HK-2 (cell line): ENCODE data around the gene SNRNP25.
A peak's percentile ranks its signal among the peaks of the same experiment; 100 is the strongest.
"Not testable (repeated sequence)": the region's sequence is repeated elsewhere in the genome, so short reads cannot be mapped to it uniquely, and the experiment has no call there.

ENCODE experiments used
- DNase-seq: peaks from one replicate; pipeline ENCODE4 v3.0.0-alpha.2; 2018; ENCODE audit not compliant: unreplicated experiment

The SNRNP25 gene

DNA sequence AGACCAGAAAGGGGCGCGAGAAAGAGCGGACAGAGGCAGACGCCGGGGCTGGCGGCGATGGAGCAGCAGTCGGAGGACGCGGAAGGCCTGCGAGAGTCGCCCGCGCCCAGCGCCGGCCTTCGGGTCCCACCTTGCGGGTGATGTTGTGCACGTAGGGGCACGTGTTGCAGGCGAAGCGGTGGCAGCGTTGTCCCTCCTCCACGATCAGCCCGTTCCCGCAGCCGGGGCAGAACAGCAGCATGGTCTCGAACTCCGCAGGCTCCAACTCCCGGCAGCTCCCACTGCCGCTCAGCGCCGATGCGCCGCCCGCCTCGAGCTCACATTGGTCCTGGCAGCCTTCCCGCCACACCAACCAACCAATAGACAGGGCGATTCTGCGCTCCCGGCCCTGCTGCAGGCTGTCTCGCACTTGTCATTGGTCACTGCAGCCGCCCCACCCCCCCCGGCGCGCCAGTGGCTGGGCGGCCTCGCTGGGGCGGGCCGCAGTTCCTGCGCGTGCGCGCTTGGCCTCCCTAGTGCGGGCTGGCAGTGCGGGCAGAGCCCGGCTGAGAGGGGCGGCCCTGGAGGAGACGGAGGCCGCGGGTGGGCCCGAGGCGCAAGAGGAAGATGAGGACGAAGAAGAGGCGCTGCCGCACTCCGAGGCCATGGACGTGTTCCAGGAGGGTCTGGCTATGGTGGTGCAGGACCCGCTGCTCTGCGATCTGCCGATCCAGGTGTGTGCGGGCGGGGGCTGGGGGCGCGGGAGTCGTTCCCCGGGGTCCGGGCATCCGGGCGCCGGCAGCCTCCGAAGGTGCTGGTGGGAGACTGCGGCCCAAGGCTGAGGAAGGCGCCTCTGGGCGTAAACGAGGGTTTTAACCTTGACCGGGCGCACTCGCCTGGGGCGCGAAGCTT is at the start of gene SNRNP25, which contains the start of gene POLR3K:
Gene SNRNP25 (plus strand): TSS at position 483 of the 891 bp plus-strand sequence. CDS start 189 bp downstream, at position 672.
Gene POLR3K (minus strand): TSS at position 263 of the 891 bp plus-strand sequence. CDS start 22 bp downstream, at position 241.
- DNase-seq, result peak; percentile 95

GRCh38 chr16:9903-10665 is 43.5 kb upstream of the SNRNP25 start:
- DNase-seq, result no peak

DNA sequence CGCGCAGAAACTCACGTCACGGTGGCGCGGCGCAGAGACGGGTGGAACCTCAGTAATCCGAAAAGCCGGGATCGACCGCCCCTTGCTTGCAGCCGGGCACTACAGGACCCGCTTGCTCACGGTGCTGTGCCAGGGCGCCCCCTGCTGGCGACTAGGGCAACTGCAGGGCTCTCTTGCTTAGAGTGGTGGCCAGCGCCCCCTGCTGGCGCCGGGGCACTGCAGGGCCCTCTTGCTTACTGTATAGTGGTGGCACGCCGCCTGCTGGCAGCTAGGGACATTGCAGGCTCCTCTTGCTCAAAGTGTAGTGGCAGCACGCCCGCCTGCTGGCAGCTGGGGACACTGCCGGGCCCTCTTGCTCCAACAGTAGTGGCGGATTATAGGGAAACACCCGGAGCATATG is 42.9 kb upstream of the SNRNP25 start:
- DNase-seq, result not testable (repeated sequence)

DNA sequence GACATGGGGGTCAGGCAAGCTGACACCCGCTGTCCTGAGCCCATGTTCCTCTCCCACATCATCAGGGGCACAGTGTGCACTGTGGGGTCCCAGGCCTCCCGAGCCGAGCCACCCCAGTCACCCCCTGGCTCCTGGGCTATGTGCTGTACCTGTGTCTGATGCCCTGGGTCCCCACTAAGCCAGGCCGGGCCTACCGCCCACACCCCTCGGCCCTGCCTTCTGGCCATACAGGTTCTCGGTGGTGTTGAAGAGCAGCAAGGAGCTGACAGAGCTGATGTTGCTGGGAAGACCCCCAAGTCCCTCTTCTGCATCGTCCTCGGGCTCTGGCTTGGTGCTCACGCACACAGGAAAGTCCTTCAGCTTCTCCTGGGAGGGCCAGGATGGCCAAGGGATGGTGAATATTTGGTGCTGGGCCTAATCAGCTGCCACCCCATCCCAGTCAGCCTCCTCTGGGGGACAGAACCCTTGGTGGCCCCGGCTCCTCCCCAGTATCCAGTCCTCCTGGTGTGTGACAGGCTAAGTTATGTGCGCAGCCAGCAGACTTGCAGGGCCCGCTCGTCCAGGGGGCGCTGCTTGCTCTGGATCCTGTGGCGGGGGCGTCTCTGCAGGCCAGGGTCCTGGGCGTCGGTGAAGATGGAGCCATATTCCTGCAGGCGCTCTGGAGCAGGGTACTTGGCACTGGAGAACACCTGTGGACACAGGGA is 36.4 kb upstream of the SNRNP25 start:
- DNase-seq, result not testable (repeated sequence)

- not testable (repeated sequence) for DNase-seq
These were observed 32.7 kb upstream of the SNRNP25 start for GRCh38 chr16:20886-21285.

DNA sequence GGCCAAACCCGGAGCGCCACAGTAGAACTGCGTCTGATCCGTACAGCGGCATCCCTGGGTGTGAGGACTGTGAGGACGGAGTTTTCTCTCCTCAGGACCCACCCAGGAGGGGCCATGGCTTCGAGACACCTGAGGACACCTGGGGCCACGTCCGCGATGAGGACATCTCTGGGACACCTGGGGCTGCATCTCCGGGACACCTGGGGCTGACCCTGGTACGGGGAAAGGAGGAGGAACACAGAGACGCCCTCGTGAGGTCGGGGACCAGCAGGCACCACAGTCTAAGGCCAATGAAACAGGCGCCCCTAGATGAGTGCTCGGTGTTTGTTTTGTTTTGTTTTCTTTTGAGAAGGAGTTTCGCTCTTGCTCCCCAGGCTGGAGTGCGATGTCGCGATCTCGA is 29.5 kb upstream of the SNRNP25 start:
- DNase-seq, result not testable (repeated sequence)

- not testable (repeated sequence) for DNase-seq
These were observed 27.7 kb upstream of the SNRNP25 start for GRCh38 chr16:25926-26348.

DNA sequence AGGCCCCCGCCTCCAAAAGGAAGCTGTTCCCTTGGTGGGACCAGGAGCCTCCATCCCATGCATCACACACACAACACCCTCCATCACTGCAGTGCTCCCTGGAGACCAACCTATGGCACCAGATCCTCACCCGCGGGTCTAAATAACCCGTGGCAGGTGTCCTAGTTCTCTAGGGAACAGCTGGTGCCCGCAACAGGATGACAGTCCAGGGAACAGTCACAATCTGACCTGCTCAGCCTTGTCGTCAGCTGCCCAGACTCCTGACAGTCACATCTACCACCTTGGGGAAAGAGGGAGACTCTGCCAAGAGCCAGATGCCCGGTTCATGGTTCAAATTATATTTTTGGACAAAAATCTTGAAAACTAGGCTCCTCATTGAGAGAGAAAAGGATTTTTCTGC is 23.0 kb upstream of the SNRNP25 start:
- not testable (repeated sequence) for DNase-seq

DNA sequence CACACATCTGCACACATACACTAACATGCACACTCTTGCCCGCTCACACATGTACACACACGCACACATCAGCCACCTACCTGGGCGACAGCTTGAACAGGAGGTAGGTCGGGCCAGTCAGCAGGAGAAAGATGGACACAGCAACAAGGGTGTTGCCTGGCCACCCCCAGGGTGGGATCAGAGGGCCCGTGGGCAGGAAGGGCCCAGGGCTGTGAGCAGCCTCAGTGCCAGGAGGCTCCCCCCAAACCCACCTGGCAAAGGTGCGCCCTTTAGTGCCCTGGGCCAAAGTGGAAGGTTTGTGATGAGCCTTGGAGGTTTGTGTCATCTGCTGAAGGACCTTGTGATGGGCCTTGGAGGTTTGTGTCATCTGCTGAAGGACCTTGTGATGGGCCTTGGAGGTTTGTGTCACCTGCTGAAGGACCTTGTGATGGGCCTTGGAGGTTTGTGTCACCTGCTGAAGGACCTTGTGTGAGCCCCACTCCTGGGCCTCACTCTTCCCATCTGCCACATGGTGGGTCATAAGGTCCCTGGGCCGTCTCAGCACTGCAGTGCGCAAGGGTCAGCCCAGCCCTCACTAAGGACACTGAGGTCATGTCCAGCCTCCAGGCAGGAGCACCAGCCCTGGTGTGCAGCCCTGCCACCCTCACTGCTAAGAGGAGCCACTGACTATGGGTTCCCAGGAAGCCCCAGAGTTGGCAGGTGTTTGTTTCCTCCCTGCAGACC is 20.3 kb upstream of the SNRNP25 start:
- not testable (repeated sequence) for DNase-seq

- no peak for DNase-seq
These were observed 19.6 kb upstream of the SNRNP25 start for GRCh38 chr16:33877-34647.

DNA sequence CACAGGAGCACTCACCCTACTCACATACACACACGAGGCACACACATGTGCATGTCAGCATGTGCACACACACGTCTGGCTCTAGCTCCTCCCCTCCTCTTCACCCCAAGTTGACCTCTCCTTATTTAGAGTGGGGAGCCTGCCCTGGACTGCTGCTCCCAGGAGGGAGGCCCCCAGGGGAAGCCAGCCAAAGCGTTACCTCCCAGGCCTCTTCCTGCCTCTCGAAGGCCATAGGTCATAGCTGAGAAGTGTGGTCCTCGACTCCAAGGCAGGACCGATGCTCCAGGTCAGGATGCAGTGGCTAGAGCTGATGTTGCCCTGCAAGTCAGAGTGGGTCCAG is 19.0 kb upstream of the SNRNP25 start:
- DNase-seq, result no peak

DNA sequence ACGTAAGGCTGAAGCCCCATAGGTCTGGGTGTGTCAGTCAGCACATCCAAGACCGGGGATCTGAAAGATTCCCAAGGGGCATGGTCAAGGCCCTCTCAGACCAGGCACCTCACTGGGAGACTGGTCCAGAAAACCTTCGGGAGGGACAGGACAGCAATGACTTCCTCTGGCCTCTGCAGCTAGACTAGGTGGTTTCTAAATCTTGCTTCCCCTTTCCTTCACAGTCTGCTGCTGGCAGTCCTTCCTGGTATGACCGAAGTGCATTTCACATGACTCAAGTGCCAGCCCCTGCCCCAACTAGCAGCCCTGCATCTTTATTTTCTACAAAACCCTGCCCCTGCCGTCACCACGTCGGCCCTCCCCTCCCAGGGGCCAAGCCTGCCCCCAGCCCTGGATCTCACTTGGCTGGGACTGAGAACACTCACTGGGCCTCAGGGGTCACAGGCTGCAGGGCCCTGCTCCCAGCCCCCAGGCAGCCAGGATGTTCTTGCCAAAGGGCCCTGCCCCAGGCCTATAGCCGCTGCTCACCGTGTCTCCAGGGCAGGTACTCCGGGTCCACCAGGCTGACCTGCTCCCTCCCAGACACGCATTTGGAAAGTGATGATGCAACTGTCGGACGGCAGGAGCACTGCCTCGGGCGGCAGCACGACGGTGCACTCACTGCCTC is 18.5 kb upstream of the SNRNP25 start:
- DNase-seq, result no peak

DNA sequence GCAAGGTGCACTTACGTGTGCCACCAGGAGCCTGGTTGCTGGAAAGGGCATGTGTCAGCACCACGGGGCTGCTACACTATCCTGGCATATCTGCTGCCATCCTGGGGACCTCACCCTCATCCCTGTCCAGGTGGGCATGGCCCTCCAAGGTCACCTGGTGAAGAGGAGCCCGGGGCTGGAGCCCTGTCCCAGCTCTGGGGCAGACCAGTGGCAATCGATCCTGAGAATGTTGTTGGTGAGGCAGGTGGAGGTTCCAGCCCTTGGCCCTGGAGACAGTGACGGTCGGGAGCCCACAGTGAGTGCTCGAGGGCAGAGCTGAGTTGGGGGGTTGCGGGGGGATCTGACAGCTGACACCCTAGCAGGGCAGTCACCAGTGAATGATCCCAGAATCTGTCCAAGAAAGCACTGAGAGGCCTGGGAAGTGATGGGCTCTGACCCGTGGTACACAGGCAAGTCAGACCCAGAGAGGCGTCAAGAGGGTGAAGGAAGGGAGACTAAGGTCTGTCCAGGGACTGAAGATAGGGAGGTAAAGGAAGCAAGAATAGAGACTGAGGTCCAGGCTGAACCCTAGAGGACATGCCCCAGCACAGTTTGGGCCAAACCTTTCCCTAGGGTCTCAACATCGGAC is 17.8 kb upstream of the SNRNP25 start:
- DNase-seq, result no peak

GRCh38 chr16:36336-36984 is 17.2 kb upstream of the SNRNP25 start:
- DNase-seq, result no peak

- DNase-seq, result no peak
These were observed 16.1 kb upstream of the SNRNP25 start for GRCh38 chr16:37511-37910.

DNA sequence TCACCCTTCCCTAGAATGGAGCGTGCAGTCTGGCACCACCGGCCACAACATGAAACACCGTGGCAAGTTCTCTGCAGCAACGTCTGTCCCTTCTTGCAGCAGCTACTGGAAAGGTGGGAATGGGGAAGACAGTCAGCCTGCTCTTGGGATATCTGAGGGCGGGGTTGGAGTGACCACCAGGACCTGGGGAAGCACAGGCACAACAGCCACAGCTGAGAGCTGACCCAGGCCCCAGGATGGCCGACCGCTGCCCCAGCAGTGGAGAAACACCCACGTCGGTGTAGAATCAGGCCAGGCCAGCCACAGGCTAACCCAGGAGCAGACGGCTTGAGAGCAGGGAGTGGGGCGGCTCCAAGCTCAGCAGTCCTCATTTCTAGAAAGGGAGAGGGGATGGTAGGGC is 15.4 kb upstream of the SNRNP25 start:
- not testable (repeated sequence) for DNase-seq

- DNase-seq, result peak; percentile 39
These were observed 14.4 kb upstream of the SNRNP25 start for GRCh38 chr16:38941-39892.
